Activated CD4-positive, alpha-beta T cell treated with anti-CD3 and anti-CD28 coated beads, Interleukin-10, Interleukin-2, amounts not matched to agents 100 ng/mL and 50 ng/mL, durations not matched to agents 16 hours and 8 hours (primary cell): Measurements from ENCODE around the gene PDAP1.
A peak's percentile ranks its signal among the peaks of the same experiment; 100 is the strongest.
"Not testable (repeated sequence)": the region's sequence is repeated elsewhere in the genome, so short reads cannot be mapped to it uniquely, and the experiment has no call there.

ENCODE experiments used
- DNase-seq: peaks from one replicate; pipeline ENCODE4 v3.0.0-alpha.2; 2020

The PDAP1 gene

DNA sequence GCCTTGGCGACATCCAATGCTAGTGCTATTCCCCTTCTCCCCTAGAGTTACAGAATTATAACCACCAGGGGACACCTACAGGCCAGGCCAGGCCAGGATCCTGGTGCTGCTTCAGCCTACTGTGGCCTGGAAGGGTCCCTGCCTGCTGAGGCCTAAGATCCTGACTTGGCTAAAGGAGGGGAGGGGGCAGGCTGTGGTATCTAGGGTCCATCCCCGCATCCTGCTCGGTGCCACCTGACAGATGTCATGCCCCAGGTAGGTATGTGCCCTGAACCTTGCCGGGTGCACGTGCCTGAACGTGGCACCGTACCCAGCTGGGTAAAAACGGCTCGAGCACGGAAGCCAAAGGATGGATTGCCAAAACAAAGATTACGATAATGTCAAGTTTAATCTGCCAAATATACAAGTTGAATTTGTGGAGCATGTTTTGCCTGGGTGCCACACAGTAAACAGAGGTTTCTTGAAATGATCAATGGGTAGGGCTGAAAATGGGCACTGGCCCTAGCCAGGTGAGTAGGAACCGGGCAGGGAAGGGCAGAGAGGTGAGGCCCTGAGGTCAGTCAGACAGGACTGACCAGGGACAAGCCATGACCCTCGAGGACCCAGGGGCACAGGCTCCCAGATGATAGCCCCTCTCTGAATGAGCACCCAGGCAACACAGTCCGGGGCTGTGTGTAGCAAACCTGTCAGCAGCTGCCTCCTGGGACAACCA, 12.6 kb downstream of the PDAP1 start:
- no peak for DNase-seq

DNA sequence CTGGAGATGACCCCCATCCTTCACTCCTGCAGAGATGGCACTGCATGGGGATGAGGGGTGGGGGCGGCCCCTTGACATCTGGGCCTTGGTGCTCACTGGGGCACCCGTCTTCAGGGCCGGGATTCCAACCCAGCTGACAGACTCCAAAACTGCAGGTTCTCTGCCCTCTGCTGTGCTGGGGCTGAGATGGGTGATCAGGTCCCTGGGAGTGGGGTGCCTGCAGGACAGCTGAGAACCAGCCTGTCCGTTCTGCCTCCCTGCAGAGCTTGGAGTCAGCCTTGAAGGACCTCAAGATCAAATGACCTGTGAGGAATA, 14.3 kb downstream of the PDAP1 start:
- DNase-seq, result no peak

DNA sequence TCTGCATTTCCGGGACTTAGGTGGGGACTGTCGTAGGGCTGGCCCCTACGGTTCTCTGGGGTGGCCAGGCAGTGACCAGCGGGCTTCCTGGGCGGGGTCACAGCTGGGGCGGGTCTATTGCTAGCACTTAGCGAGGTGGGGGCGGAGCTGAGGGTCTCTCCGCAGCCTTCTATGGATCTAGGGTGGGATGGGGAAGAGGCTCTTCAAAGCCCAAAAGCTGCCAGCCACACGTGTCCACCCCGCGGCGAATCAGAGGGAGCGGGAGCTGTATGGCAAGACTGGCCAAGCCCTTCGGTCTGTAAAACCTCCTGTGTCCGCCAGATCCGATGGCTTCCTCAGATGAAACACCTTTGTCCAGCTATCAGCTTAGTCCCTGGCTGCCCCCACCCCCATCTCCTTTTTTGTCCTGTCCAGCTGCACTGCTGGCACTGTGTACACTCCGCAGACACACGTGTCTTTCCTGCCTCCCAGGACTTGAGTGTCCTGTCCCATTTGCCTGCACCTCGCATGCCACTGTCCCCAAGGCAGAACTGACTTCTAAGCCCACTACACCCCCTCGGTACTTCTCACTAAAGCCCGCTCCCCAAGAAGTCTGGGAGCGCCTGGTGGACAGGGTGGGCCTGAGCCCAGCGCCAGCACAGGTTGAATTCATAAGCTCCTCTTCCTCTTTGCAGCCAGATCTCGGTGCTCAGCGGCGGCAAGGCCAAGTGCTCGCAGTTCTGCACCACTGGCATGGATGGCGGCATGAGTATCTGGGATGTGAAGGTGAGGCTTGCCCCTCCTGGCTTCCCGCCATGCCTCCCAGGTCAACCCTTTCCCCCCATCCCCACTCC, 14.8 kb downstream of the PDAP1 start:
- no peak for DNase-seq

DNA sequence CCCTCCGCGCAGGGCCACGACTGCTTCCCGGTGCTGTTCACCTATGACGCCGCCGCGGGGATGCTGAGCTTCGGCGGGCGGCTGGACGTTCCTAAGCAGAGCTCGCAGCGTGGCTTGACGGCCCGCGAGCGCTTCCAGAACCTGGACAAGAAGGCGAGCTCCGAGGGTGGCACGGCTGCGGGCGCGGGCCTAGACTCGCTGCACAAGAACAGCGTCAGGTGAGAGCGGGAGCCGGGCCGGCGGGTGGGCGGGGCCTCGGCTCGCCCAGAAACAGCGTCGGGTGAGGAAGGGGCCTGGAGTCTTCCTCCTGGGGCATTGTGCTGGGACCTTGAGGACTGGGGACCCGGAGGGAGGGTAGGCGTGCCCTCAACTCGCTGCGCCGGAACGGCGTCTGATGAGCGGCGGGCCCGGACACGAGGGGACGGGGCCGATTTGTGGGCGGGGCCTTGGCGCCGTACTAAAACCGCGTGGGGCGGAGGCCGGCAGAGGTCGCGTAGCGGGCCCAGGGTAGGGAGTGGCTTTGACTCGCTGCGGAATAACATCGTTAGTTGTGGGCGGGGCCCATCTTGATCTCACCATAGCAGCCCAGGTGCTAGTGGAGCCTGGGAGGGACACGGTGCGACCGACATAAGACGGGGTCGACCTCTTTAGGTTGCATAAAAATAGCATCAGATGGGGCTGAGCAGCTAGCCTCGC, 15.6 kb downstream of the PDAP1 start:
- peak; percentile 84 for DNase-seq

DNA sequence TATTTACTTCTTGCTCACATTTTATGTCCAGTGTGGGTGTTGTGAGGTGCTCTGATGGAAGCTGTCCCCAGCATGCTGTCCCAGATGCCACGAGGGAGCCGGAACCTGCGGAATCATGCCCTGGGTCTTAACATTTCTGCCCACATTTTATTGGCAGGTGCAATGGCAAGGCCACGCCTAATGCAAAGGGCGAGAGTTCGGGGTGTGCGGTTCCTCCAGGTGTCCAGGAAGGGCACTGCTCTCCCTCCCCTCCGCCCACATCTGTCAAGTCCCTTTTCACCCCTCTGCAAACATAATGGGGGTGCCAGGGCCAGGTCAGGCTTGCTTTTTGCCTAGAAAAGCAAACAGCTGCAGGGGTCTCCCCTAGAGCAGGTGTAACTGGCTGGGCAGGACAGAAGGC, 16.4 kb downstream of the PDAP1 start:
- DNase-seq, result no peak

DNA sequence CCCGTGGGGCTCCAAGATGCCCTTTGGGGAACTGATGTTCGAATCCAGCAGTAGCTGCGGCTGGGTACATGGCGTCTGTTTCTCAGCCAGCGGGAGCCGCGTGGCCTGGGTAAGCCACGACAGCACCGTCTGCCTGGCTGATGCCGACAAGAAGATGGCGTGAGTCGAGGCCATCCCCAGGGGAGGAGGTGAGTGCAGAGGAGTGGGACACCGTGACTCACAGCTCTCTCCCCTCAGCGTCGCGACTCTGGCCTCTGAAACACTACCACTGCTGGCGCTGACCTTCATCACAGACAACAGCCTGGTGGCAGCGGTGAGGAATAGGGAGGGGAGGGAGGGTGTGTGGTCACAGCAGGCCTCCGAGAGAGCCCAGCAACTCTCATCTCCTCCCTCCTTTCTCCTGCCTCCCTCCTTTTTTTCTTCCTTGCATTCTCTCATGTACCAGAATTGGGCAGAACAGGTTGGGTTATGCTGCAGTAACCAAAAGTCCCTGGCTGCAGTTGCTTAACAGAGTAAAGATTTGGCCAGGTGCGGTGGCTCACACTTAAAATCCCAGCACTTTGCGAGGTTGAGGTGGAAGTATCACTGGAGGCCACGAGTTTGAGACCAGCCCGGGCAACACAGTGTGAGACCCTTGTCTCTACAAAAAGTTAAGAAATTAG, 17.3 kb downstream of the PDAP1 start:
- no peak for DNase-seq

DNA sequence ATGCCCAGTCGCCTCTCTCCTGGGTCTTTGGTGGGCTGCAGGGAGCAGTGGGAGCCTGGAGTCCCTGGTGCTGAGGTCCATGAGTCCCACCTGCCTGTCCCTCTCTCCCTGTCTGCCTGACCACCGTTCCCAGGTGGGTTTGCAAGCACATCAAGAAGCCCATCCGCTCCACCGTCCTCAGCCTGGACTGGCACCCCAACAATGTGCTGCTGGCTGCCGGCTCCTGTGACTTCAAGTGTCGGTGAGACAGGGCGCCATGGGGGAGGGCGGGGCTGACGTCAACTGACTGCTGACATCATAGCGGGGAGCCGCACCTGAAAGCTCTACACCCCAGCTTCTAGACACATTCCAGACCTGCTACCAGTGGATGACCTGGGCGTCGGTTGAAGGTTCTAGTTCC, 18.6 kb downstream of the PDAP1 start:
- no peak for DNase-seq

DNA sequence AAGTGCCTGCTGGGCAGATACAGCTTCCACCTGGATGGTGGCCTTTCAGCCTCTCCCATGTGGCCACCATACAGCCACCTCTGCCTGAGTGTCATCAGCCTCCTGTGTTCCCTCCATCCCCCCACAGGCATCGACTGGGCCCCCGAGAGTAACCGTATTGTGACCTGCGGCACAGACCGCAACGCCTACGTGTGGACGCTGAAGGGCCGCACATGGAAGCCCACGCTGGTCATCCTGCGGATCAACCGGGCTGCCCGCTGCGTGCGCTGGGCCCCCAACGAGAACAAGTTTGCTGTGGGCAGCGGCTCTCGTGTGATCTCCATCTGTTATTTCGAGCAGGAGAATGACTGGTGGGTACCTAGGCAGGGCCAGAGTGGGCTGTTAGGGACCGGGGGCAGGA, 20.5 kb downstream of the PDAP1 start:
- no peak for DNase-seq

DNA sequence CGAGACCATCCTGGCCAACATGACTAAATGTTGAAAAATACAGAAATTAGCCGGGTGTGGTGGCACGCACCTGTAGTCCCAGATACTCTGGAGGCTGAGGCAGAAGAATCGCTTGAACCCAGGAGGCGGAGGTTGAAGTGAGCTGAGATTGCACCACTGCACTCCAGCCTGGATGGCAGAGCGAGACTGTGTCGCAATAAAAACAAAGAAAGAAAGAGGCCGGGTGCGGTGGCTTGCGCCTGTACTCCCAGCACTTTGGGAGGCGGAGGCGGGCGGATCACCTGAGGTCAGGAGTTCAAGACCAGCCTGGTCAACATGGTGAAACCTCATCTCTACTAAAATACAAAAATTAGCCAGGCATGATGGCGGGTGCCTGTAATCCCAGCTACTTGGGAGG, 21.2 kb downstream of the PDAP1 start:
- DNase-seq, result not testable (repeated sequence)

DNA sequence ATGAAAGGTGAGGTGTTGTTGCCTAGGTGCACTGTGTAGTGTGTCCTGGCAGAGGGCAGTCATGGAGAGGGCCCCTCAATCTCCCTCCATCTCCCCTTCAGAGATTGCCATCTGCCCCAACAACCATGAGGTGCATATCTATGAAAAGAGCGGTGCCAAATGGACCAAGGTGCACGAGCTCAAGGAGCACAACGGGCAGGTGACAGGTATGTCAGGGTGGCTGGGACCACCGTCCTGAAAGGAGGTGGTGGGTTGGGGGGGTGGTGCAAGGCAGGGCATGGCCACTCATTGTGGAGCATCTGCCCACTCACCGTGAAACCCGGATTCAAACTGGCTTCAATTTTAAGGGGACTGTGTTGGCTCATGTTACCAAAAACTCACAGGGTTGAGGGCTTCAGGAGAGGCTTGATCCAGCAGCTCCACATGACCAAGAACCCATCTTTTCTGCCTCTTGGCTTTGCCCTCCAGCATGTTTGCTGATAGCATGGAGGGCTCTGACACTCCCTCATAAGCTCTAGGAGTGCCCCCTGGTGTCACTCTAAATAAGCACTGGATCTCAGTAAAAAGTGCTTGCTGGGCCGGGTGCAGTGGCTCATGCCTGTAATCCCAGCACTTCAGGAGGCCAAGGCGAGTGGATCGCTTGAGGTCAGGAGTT, 21.7 kb downstream of the PDAP1 start:
- no peak for DNase-seq

DNA sequence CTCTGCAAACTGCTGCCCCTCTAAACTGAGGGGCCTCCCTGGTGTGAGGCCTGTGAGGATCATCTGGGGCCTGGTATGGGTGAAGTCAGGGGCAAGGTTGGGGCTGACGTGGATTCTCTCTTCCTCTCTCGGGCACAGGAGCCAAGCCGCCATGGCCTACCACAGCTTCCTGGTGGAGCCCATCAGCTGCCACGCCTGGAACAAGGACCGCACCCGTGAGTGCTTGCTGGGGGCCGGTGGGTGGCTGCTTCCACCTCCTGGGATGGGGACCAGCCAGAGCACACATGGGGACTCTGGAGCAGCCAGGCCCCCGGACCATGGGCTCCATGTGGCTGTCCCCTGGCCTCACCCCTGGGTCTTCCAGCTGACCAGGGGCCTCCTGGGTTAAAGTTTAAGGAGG, 22.8 kb downstream of the PDAP1 start:
- DNase-seq, result no peak

DNA sequence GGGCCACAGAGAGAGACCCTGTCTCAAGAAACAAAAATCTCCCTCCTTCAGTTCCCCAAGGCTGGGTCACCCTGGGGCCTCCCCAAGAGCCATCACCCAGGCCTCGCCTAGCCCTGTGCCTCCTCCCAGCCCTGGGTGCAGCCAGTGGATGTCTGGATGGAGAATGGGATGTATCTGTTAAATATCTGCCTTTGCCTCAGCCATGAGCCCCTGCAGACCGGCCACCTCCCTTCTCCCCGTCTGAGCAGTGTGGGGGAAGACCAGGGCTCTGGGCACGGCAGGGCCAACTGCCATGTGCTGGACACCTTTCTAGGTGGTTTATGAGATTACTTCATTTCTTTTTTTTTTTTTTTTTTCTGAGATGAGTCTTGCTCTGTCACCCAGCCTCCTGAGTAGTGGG, 23.9 kb downstream of the PDAP1 start:
- DNase-seq, result no peak

DNA sequence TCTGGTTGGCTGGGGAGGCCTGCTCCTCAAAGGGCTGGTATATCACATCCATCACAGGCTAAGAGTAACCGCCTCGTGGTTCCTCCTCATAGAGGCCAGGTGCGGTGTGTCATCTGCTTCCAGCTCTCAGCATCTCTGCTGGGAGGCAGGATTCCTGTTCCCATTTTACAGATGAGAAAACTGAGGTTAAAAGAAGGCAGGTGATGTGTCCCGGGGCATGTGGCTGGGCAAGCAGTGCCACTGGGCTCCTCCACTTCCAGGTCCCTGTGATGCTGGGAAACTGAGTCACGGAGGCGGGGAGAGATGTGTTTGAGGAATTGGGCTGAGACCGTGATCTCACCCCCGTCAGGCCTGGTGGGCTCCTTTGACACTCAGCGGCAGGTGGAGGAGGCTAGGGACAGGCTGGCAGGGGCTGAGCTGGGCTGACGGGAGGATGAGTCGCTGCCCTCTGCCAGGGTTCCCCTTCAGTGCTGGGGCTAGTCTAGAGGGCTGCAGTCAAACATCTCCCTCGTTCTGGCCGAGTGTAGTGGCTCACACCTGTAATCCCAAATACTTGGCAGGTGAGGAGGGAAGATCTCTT, 24.5 kb downstream of the PDAP1 start:
- DNase-seq, result no peak

DNA sequence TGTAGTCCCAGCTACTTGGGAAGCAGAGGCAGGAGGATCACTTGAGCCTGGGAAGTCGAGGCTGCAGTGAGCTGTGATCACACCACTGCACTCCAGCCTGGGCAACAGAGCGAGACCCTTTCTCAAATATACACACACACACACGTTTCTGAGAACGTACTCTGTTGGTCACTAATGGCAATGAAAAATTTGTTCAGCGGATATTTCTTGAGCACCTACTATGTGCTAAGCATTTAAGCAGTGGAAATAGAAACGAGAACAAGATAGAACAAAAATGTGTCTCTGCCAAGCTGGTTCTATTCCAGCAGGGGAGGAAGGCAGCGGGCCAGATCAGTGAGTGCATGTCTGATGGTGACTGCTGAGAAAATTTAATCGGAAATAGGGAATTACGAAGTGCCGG, 25.2 kb downstream of the PDAP1 start:
- no peak for DNase-seq

DNA sequence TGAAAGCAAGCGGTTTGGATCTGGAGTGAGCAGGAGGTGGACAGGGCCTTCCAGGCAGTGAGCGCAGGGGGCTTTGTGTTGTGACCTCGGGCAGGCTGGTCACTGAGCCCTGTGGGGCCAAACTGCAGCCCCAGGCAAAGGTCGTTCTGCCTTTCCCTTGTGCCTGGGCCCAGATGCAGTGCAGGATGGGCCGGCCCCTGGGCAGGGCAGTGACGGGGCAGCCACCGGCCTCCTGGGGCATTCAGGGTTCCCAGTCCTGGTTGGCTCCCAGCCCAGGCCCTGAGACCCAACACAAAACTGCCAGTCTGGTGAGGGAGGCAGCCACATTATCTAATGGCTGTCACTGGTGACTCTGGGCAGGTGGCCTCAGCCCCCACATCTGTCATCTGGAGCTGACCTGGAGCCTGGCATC, 26.7 kb downstream of the PDAP1 start:
- DNase-seq, result no peak

DNA sequence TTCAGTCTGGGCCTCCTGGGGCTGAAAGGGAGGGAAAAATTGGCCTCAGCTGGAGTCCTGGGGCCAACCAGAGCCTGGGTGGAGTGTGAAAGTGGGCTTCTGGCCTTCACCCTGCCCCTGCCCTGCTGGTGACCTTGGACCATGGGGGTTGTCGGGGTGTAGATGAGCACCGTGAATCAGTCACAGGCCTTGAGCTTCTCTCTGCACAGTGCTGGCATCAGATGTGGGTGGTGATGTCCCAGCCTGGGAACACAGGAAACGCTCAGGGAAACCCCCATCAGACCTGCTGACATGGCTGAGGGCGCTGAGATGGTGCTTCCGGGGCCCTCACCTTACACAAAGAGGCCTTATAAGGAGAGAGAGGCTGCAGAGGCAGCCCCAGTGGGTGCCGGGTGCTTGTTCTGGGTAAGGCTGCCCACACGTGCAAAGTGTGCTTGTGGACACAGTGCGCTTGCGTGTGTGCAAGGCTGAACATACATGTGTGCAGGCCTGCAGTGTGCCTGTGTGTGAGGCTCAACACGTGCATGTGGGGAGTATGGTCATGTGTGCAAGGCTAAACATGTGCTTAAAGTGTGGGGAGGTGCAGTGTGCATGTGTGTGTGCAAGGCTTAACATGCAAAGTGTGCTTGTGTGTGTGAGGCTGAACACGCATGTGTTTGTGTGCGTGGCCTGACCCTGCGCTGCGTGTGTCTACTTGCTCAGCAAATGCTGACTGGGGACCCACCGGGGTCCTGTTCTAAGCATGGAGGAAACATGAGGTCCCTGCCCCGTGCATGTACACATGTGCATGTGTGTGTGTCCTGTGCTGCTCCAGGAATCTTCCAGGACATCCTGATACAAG, 27.4 kb downstream of the PDAP1 start:
- DNase-seq, result peak; percentile 97

DNA sequence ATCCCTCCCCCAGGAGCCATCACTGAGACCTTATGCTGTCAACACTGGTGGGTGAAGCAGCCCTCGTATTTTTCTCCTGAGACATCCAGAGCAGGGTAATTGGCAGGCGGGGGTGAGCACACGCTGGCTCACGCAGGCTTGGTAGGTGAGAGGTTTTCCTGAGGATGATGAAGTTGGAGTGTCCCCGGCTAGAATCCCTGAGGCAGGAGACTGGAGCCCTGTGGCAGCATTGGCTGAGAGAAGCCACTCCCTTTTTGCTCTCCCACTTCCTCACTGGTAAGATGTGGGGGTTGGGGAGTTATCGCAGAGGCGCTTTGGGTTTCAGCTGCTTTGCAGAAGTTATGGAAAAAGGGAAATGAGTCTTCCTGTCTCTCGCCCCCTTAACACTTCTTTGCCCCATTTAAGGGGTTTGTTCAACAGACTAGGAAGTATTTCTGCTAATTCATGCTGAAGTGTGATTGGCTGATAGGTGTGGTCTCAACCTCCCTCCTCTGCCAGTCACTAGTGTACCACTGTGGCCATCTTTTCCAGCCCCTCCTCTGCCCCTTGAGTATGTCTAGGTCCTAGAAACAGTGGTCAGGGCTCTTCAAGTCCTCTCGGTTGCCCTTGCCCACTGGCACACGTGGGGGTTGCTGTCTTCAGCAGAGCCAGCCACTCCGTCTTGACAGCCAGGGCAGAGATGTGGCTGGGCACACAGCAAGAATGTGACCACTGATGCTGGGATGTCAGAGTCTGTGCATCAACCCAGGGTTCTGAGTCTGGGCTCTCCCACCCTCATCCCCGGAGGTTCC, 28.2 kb downstream of the PDAP1 start:
- DNase-seq, result peak; percentile 72

DNA sequence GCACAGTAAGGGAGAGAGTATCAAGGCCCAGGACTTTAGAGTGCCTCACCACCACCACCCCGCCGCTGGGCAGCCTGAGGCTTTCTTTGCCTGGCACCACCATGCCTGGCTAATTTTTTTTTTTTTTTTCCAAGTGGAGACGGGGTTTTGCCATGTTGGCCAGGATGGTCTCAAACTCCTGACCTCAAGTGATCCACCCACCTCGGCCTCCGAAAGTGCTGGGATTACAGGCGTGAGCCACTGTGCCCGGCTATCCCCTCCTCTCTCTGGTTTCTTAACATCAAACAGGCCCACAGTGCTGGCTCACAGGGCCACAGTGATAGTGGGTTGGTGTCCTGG, 28.7 kb downstream of the PDAP1 start:
- DNase-seq, result not testable (repeated sequence)

DNA sequence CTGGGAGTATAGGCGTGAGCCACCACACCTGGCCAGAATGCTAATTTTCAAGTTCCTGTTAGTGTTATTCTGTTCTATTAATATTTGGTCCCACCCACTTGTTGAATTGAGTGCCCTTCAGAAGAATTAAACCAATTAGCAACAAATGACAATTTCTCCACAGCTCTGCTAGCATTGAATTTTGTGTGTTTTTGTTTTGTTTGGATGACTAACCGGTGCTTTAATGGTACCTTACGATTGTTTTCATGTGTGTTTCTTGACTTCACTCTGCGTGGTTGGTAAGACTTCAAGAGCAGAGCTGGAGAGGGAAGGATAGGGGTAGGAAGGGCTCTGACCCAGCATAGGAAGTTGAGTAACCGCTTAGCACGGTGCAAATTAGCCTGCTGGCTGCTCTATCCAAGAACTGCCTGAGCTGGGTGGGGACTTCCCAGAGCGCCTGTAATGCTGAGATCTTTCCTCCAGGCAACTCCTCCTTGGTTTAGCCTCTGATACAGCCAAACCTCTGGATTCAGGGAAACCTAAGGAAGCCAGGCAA, 29.3 kb downstream of the PDAP1 start:
- DNase-seq, result peak; percentile 74

DNA sequence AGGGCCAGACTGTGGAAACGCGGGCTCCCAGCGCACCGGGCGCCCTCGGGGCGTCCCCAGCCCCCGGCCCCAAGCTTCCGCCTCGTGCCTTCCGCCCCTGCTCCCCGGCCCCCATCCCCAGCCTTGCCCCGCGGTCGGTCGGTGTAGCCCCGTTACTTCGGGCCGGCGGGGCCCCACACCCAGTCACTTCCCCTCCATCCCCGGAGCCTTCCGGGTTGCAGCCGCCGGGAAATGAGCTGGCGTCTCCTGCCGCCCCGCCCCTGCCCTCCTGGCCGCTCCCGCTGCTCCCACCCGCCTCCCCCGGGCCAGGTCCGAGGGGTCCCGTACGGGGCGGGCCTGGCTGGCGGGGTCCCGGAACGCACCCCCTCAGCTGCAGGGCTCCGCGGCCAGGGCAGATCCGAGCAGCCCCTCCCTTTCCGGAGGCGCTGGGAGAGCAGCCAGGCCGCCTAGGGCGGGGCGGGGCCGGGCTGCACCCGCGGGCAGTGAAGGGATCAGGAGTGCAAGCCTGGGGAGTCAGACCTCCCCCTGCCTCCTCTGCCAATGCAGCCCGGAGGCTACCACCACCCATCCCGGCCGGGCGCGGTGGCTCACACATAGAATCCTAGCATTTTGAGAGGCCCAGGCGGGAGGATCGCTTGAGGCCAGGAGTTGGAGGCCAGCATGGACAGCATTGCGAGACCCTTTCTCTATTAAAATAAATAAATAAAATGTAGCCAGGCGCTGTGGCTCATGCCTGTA, 33.2 kb downstream of the PDAP1 start:
- DNase-seq, result peak; percentile 84
